BE2C (cell line): ENCODE data around the gene STK4.
"Not testable (repeated sequence)": the region's sequence is repeated elsewhere in the genome, so short reads cannot be mapped to it uniquely, and the experiment has no call there.

Experiments
- DNase-seq: peaks from one replicate; pipeline ENCODE4 v3.0.0-alpha.2; 2020
- H3K27me3 ChIP-seq: fragments of 250-450 bp; sonication (Bioruptor Pico); 2 replicates; pipeline ENCODE4 v1.5.1; 2020; ENCODE audit warnings: mild to moderate bottlenecking
- H3K36me3 ChIP-seq: fragments of 250-450 bp; sonication (Bioruptor Pico); 2 replicates; pipeline ENCODE4 v1.5.1; 2020; ENCODE audit warnings: mild to moderate bottlenecking
- H3K4me1 ChIP-seq: fragments of 250-450 bp; sonication (Bioruptor Pico); 2 replicates; pipeline ENCODE4 v1.5.1; 2020
- H3K4me3 ChIP-seq: 2 replicates; pipeline ENCODE4 v1.5.1; 2011; ENCODE audit warnings: low read depth, low read length
- H3K9me3 ChIP-seq: fragments of 250-450 bp; sonication (Bioruptor Pico); 2 replicates; pipeline ENCODE4 v1.5.1; 2020
- TF ChIP-seq, protein P1 (sequence below): IDR thresholded peaks from 2 replicates; pipeline ENCODE4 v1.5.1; 2012; ENCODE audit warnings: mild to moderate bottlenecking, low read depth, low read length

The STK4 gene

GRCh38 chr20:45019027-45019761, 52.9 kb downstream of the STK4 start:
- TF ChIP-seq, protein P1, sequence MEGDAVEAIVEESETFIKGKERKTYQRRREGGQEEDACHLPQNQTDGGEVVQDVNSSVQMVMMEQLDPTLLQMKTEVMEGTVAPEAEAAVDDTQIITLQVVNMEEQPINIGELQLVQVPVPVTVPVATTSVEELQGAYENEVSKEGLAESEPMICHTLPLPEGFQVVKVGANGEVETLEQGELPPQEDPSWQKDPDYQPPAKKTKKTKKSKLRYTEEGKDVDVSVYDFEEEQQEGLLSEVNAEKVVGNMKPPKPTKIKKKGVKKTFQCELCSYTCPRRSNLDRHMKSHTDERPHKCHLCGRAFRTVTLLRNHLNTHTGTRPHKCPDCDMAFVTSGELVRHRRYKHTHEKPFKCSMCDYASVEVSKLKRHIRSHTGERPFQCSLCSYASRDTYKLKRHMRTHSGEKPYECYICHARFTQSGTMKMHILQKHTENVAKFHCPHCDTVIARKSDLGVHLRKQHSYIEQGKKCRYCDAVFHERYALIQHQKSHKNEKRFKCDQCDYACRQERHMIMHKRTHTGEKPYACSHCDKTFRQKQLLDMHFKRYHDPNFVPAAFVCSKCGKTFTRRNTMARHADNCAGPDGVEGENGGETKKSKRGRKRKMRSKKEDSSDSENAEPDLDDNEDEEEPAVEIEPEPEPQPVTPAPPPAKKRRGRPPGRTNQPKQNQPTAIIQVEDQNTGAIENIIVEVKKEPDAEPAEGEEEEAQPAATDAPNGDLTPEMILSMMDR, result no peak
- Histone ChIP-seq H3K27me3 (no peaks in the 10 kb centered on the region), H3K4me3 (no peak overlapping the region), H3K36me3 (no peaks in the 10 kb centered on the region; the same call in 1 of the 2 replicates), H3K9me3 (no peaks in the 10 kb centered on the region), H3K4me1 (peaks cover 6% of the 10 kb centered on the region)
- no peak for DNase-seq

GRCh38 chr20:45019762-45020123, 53.4 kb downstream of the STK4 start:
- Histone ChIP-seq H3K36me3 (no peaks in the 10 kb centered on the region; the same call in 1 of the 2 replicates), H3K4me1 (peaks cover 6% of the 10 kb centered on the region), H3K4me3 (no peak overlapping the region), H3K9me3 (no peaks in the 10 kb centered on the region), H3K27me3 (no peaks in the 10 kb centered on the region)
- TF ChIP-seq, protein P1, result no peak
- no peak for DNase-seq

DNA sequence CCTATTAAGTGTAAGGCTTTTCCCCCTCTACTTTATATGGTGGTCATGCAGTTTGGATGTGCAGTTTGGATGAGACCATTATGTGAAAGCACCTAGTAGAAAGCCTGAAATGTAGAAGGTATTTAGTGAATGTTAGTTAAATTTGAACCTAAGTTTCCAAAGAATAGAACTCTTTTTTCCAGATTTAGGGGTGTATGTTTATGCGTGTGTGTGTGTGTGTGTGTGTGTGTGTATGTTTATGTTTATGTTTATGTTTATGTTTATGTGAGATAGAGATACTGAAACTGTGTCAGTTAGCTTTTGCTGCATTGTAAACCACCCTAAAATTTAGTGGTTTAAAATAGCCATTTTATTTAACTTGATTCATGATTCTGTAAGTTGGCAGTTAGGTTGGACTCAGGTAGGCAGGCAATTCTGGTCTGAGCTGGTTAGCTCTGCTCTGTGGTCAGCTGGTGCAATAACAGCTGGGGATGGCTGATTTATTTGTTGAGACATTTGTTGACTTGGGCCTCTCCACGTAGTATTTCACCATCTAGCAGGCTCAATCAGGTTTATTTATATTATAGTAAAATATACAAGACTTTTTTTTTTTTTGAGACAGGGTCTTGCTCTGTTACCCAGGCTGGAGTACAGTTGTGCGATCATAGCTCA, 54.0 kb downstream of the STK4 start:
- Histone ChIP-seq H3K27me3 (no peaks in the 10 kb centered on the region), H3K9me3 (no peaks in the 10 kb centered on the region), H3K4me1 (peaks cover under 1% of the 10 kb centered on the region), H3K4me3 (no peak overlapping the region), H3K36me3 (peaks cover 5% of the 10 kb centered on the region; the same call in 1 of the 2 replicates)
- TF ChIP-seq, protein P1, result no peak
- DNase-seq, result no peak

DNA sequence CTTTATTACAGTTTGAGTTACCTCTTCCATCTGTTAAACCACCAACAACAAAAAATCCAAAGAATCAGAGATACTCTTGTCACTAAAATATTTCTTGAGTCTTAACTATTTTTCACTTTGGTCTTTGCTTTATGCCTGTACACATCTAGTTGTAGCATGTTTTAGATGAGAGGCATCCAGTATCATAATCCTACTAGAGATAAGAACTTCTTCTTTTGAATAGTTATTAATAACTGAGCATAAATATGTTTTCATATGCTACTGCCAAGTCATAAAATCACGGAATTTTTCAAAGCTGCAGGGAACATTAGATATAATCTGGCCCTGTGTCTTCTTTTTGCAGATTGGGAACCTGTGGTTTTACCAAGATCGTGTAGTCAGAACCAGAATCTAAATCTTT, 55.3 kb downstream of the STK4 start:
- H3K9me3 ChIP-seq, result no peaks in the 10 kb centered on the region
- H3K4me3 ChIP-seq, result no peak overlapping the region
- DNase-seq, result no peak
- no peaks in the 10 kb centered on the region; the same call in 1 of the 2 replicates for H3K4me1 ChIP-seq
- H3K36me3 ChIP-seq, result peaks cover 15% of the 10 kb centered on the region
- TF ChIP-seq, protein P1, result no peak
- no peaks in the 10 kb centered on the region for H3K27me3 ChIP-seq

DNA sequence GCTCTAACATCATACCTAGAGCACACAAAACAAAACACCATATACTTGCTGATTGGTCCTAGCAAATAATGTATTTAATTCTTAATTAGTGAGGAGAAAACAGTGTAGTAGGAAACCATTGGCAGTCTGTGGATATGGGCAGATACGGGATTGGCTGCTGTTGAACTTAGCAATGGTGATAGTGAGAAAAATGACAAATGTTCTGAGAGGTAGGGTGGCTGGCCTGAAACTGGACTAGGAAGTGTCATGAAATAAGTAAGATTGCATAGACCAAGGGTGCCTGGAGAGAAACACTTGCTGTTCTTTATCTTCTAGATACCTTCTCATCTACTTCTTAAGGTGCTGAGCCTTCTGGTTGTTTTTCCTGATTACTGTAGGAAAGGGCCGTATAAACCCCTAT, 56.8 kb downstream of the STK4 start:
- H3K27me3 ChIP-seq, H3K4me1 ChIP-seq, H3K4me3 ChIP-seq, H3K9me3 ChIP-seq, DNase-seq: not testable (repeated sequence)
- H3K36me3 ChIP-seq, result peaks cover 15% of the 10 kb centered on the region

- H3K36me3 ChIP-seq, result peaks cover 22% of the 10 kb centered on the region
- no peaks in the 10 kb centered on the region for H3K4me1 ChIP-seq
- no peaks in the 10 kb centered on the region for H3K27me3 ChIP-seq
- H3K4me3 ChIP-seq, result no peak overlapping the region
- no peak for DNase-seq
- TF ChIP-seq, protein P1, result no peak
- no peaks in the 10 kb centered on the region for H3K9me3 ChIP-seq
Measured at GRCh38 chr20:45028424-45029136, 62.3 kb downstream of the STK4 start.
